Measurements from ENCODE around the gene MT1H. TPM values are rescaled to one million over a fixed set of nuclear protein-coding genes. Genes with fewer than 3 reads are reported as not detected.
A peak's percentile ranks its signal among the peaks of the same experiment; 100 is the strongest.
"Not testable (repeated sequence)": the region's sequence is repeated elsewhere in the genome, so short reads cannot be mapped to it uniquely, and the experiment has no call there.

The MT1H gene
- total RNA-seq, 2 experiments from 2014 or later: 0.70 TPM; not detected in 1

DNA sequence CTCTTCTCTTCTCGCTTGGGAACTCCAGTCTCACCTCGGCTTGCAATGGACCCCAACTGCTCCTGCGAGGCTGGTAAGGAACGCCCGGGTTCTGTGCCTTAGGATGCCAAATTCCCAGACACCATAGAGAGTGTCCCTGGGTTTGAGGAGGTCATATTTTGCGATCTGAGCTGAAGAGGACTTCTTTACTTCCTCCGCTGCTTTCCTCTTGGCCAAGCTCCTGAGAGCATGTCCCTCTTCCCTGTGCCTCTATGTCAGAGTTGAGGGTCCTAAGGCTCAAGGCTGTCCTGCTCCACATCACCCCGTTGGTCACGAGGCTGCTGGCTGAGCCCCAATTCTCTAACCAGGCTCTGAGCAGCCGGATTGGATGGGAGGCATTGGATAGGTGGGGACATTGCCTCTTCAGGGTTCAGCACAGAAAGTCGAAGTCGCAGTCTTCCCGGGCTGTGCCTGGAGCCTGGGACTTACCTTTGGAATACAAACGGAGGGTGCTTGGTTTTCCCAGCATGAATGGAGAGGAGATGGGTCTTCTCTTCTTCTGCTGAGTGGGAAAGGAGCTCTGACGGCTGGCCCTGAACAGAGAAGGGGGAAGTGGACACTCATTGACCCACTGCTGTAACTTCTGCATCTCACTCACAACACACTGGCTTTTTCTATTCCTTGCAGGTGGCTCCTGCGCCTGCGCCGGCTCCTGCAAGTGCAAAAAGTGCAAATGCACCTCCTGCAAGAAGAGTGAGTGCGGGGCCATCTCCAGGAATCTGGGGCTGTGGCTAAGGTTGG is 416 bp downstream of the MT1H start:
- Mint-ChIP-seq H3K27ac (no peak overlapping the region), H3K36me3 (peaks cover 2% of the 10 kb centered on the region), H3K4me3 (no peak overlapping the region), H3K4me1 (ENCODE audit: low read depth) (peaks cover 17% of the 10 kb centered on the region), H3K27me3 (peaks cover 51% of the 10 kb centered on the region), H3K9me3 (no peaks in the 10 kb centered on the region)
- CTCF ChIA-PET: interaction anchor here (0.6 to 1.3 kb wide), 3 partner anchors 17 to 70 kb away, joined by 3 to 4 read pairs (median 3); no protein-coding TSS in a partner anchor
- no peak for DNase-seq
- POLR2A ChIA-PET: interaction anchor here (1.0 kb wide), 1 partner anchor 12 kb away, joined by 3 read pairs; the partner anchor contains the start of gene MT1X
- intact Hi-C loops (cut with micrococcal nuclease): no loop called here

DNA sequence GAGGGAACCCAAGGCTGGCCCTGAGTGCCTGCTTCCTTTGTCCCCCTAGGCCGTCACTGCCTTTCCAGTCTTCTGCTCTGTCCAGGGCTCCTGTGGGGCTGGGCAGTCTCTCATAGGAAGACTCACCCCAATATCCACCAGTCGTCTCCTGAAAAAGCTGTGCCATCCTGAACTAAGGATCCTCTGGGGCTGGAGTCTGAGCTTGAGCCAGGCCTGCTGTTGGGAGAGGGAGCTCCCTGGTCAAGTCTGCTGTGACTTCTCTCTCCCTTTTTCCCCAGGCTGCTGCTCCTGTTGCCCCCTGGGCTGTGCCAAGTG is 963 bp downstream of the MT1H start:
- H3K9me3 Mint-ChIP-seq: no peaks in the 10 kb centered on the region
- H3K36me3 Mint-ChIP-seq: peaks cover 2% of the 10 kb centered on the region
- H3K27ac Mint-ChIP-seq: no peak overlapping the region
- POLR2A ChIA-PET: no interaction called here
- H3K4me3 Mint-ChIP-seq: no peak overlapping the region
- H3K27me3 Mint-ChIP-seq: peaks cover 54% of the 10 kb centered on the region
- intact Hi-C loops (cut with micrococcal nuclease): no loop called here
- CTCF ChIA-PET: interaction anchor here (0.9 kb wide), 1 partner anchor 27 kb away, joined by 3 read pairs; no protein-coding TSS in a partner anchor
- no peak for DNase-seq
- H3K4me1 Mint-ChIP-seq (ENCODE audit: low read depth): peaks cover 21% of the 10 kb centered on the region

DNA sequence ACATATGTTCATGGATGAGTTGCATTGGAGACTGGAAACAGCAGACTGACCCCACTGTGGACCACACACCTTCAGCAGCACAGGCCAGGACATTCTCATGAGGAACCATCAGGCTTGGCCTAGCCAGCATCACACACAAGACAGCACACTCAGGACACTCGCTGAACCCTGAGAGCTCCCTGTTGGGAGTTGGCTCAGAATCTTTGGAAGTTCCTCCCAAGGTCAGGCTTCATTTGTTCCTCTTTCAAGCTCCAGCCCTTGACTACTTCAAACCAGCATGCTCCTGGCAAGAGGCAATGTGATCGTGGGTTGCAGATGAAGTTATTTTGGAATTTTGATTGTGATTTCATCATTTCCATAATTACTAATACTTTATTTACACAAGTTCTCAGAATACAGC is 2.1 kb downstream of the MT1H start:
- Mint-ChIP-seq H3K27me3 (peaks cover 54% of the 10 kb centered on the region), H3K4me1 (ENCODE audit: low read depth) (peaks cover 26% of the 10 kb centered on the region)
- intact Hi-C loops (cut with micrococcal nuclease); H3K9me3 Mint-ChIP-seq; H3K36me3 Mint-ChIP-seq; DNase-seq; POLR2A ChIA-PET; H3K4me3 Mint-ChIP-seq; H3K27ac Mint-ChIP-seq: not testable (repeated sequence)
- CTCF ChIA-PET: interaction anchor here (2.9 kb wide), 1 partner anchor 30 kb away, joined by 13 read pairs; no protein-coding TSS in a partner anchor

DNA sequence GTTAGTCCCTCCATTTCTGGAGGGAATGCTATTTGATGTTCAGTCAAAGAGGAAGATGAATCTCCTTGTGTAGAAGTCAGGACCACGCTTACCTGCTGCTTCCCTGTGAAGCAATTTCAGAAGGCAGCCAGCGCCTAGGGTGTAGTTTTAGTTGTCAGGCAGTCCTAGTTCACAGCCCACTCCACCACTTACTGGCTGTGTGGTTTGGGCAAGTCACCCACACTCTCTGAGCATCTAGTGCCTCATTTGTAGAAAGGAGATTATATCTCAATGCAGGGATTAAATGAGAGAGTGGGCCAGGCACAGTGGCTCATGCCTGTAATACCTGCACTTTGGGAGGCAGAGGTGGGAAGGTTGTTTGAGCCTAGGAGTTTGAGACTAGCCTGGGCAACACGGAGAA is 2.6 kb downstream of the MT1H start:
- POLR2A ChIA-PET; H3K9me3 Mint-ChIP-seq; H3K4me3 Mint-ChIP-seq; H3K27ac Mint-ChIP-seq; H3K36me3 Mint-ChIP-seq; intact Hi-C loops (cut with micrococcal nuclease); DNase-seq: not testable (repeated sequence)
- H3K27me3 Mint-ChIP-seq: peaks cover 54% of the 10 kb centered on the region
- peaks cover 26% of the 10 kb centered on the region for H3K4me1 Mint-ChIP-seq (ENCODE audit: low read depth)
- CTCF ChIA-PET: interaction anchor here (1.8 to 2.9 kb wide), 2 partner anchors 30 to 95 kb away, joined by 5 to 13 read pairs; no protein-coding TSS in a partner anchor

DNA sequence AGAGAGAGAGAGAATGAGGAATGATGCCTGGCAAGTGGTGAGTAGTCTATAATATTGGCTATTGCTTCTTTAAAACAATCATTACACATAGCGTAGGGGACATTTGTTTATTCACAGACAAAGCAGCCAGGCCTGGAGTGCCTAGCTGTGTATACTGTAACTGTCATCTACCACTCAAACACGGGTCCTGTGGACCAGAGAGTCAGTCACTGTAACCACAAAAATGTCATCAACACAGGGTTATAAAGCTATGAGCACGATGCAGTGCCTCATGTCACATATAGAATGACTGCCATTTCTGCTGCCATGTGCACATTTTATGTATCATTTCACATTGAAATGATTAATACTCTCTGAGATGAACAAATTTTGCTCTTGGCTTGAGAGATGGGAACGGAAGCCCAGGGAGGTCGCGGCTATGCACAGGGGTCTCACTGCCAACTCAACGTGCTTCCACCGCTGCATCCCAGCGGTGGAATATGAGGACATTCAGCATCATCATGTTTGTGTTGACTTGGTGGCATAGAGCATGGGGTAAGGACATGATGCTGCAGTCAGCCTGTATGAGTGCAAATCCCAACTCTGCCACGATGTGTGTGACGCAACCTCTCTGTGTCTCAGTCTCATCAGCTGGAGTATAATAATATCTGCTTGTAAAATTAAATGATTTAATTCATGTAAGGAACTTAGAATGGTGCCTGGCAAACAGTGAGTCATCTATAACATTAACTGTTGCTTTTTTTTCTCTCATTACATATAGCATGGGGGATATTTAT is 3.3 kb downstream of the MT1H start:
- Mint-ChIP-seq H3K27me3 (peaks cover 47% of the 10 kb centered on the region), H3K4me1 (ENCODE audit: low read depth) (peaks cover 24% of the 10 kb centered on the region), H3K36me3 (no peaks in the 10 kb centered on the region), H3K27ac (no peak overlapping the region), H3K4me3 (no peak overlapping the region), H3K9me3 (no peaks in the 10 kb centered on the region)
- CTCF ChIA-PET: interaction anchor here (1.2 to 2.9 kb wide), 3 partner anchors 10 to 96 kb away, joined by 4 to 13 read pairs (median 5); no protein-coding TSS in a partner anchor
- intact Hi-C loops (cut with micrococcal nuclease): no loop called here
- POLR2A ChIA-PET: no interaction called here
- DNase-seq: no peak

DNA sequence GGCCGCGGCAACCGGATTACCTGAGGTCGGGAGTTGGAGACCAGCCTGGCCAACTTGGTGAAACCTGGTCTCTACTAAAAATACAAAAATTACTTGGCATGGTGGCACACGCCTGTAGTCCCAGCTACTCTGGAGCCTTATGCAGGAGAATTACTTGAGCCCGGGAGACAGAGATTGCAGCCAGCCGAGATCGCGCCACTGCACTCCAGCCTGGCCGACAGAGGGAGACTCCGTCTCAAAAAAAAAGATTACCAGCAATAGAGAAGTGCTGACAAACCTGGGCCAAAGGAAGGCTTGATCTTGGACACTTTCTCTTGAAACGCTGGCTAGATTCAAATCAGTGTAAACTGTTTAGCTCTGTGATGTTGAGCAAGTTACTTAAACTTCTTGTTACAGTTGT is 4.3 kb downstream of the MT1H start:
- peaks cover 18% of the 10 kb centered on the region for H3K4me1 Mint-ChIP-seq (ENCODE audit: low read depth)
- H3K36me3 Mint-ChIP-seq: no peaks in the 10 kb centered on the region
- H3K27ac Mint-ChIP-seq: no peak overlapping the region
- H3K4me3 Mint-ChIP-seq: no peak overlapping the region
- peak; percentile 50 for DNase-seq
- no peaks in the 10 kb centered on the region for H3K9me3 Mint-ChIP-seq
- intact Hi-C loops (cut with micrococcal nuclease): loop anchor here (1.0 to 2.0 kb wide), 2 partner anchors 17 to 28 kb away; partner anchors contain the start of gene MT1F
- ChIA-PET POLR2A (interaction anchor here (0.6 kb wide), 1 partner anchor 76 kb away, joined by 3 read pairs; no protein-coding TSS in a partner anchor), CTCF (interaction anchor here (1.2 to 2.9 kb wide), 3 partner anchors 11 to 97 kb away, joined by 4 to 13 read pairs (median 5); no protein-coding TSS in a partner anchor)
- peaks cover 39% of the 10 kb centered on the region for H3K27me3 Mint-ChIP-seq

DNA sequence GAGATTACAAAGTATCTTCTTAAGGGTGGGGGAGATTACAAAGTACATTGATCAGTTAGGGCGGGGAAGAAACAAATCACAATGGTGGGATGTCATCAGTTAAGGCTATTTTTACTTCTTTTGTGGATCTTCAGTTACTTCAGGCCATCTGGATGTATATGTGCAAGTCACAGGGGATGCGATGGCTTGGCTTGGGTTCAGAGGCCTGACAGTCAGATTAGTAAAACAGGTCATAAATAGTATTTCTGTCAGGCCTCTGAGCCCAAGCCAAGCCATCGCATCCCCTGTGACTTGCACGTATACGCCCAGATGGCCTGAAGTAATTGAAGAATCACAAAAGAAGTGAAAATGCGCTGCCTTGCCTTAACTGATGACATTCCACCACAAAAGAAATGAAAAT is 5.0 kb downstream of the MT1H start:
- H3K9me3 Mint-ChIP-seq, H3K4me3 Mint-ChIP-seq, DNase-seq, H3K36me3 Mint-ChIP-seq, CTCF ChIA-PET, H3K27ac Mint-ChIP-seq: not testable (repeated sequence)
- intact Hi-C loops (cut with micrococcal nuclease): loop anchor here (1.0 to 2.0 kb wide), 2 partner anchors 18 to 28 kb away; partner anchors contain the start of gene MT1F
- peaks cover 13% of the 10 kb centered on the region for H3K4me1 Mint-ChIP-seq (ENCODE audit: low read depth)
- POLR2A ChIA-PET: interaction anchor here (0.6 kb wide), 1 partner anchor 76 kb away, joined by 3 read pairs; no protein-coding TSS in a partner anchor
- peaks cover 32% of the 10 kb centered on the region for H3K27me3 Mint-ChIP-seq

DNA sequence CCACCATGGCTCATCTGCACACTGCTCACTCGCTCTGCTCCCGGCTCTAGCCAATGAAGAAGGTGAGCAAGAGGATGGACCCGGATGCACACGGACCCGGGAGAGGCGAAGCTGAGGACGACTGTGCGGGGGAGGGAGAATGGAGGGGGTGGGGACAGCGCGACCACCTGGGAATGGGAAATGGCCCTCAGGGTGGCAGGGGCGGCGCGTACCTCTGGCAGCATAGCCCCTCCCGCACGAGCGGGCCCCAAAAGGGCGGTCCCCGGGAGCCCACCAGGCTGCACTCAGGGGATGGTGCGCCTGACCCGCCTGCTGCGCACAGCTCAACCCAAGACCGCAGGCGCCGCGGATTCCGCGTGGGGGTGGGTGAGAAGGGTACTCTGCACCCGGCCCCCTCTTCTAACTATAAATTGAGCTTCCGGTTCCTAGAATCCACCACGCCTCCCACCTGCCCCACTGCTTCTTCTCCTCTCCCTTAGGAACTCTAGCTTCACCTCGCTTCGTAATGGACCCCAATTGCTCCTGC is 6.1 kb downstream of the MT1H start:
- Mint-ChIP-seq H3K4me3 (peak overlapping the region; percentile 56), H3K27me3 (peaks cover 22% of the 10 kb centered on the region), H3K27ac (no peak overlapping the region), H3K9me3 (no peaks in the 10 kb centered on the region), H3K36me3 (no peaks in the 10 kb centered on the region), H3K4me1 (ENCODE audit: low read depth) (peaks cover 9% of the 10 kb centered on the region)
- ChIA-PET CTCF (interaction anchor here (2.1 kb wide), 1 partner anchor 26 kb away, joined by 8 read pairs; no protein-coding TSS in a partner anchor), POLR2A (interaction anchor here (1.0 kb wide), 1 partner anchor 11 kb away, joined by 3 read pairs; no protein-coding TSS in a partner anchor)
- intact Hi-C loops (cut with micrococcal nuclease): loop anchor here (2.0 kb wide), 1 partner anchor 19 kb away; the partner anchor contains the start of gene MT1F
- peak; percentile 73 for DNase-seq

DNA sequence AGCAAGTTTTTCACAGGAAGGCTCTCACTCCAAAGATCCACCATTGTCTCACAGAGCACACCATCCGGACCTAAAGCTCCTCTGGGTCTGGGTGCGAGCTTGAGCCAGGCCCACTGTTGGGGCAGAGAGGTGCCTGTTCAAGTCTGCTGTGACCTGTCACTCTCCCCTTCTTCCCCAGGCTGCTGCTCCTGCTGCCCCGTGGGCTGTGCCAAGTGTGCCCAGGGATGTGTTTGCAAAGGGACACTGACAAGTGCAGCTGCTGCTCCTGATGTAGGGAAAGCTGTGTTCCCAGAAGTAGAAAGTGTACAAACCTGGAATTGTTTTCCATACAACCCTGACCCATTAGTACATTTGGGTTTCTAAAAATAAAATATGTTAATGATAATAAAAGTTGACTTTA is 7.9 kb downstream of the MT1H start:
- intact Hi-C loops (cut with micrococcal nuclease): no loop called here
- H3K27me3 Mint-ChIP-seq: peaks cover 12% of the 10 kb centered on the region
- no peaks in the 10 kb centered on the region for H3K36me3 Mint-ChIP-seq
- CTCF ChIA-PET: interaction anchor here (0.8 to 2.1 kb wide), 2 partner anchors 24 to 77 kb away, joined by 3 to 8 read pairs; no protein-coding TSS in a partner anchor
- H3K9me3 Mint-ChIP-seq: no peaks in the 10 kb centered on the region
- POLR2A ChIA-PET: interaction anchor here (0.6 kb wide), 1 partner anchor 47 kb away, joined by 3 read pairs; no protein-coding TSS in a partner anchor
- H3K4me1 Mint-ChIP-seq (ENCODE audit: low read depth): peaks cover 15% of the 10 kb centered on the region
- H3K4me3 Mint-ChIP-seq: no peak overlapping the region
- DNase-seq: no peak
- no peak overlapping the region for H3K27ac Mint-ChIP-seq

DNA sequence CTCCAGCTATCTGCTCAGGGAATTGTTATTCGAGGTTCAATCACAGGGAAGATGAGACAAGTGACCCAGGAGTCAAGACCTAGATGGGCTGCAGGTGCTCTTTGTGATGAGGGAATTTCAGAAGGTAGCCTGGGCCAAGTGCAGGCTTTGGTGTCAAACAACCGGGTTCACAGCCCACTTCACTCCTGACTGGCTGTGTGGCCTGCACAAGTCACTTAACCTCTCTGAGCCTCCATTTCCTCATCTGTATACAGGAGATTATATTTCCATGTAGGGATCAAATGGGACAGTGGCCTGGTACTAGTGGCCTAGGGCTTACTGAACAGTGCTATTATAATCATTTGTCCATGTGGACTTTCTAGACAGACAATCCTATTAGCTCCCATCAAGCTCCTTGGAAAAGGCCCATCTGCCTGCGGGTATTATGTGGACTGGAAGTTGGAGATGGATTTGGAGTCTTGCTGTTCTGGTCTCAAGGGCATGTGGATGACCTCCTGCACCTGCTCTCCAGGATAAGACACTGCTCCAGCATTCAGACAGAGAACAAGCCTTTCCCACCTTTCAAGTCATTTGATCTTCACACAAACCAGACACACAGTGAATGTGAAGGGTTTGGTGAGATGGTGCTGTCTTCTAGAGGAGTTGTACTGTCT is 9.6 kb downstream of the MT1H start:
- no peaks in the 10 kb centered on the region for H3K36me3 Mint-ChIP-seq
- H3K27me3 Mint-ChIP-seq: peaks cover 9% of the 10 kb centered on the region
- no peak for DNase-seq
- H3K9me3 Mint-ChIP-seq: no peaks in the 10 kb centered on the region
- ChIA-PET CTCF (interaction anchor here (3.1 kb wide), 1 partner anchor 23 kb away, joined by 16 read pairs; no protein-coding TSS in a partner anchor), POLR2A (interaction anchor here (1.4 kb wide), 1 partner anchor 71 kb away, joined by 3 read pairs; the partner anchor contains the start of gene MT2A)
- no peak overlapping the region for H3K27ac Mint-ChIP-seq
- H3K4me1 Mint-ChIP-seq (ENCODE audit: low read depth): peaks cover 30% of the 10 kb centered on the region
- H3K4me3 Mint-ChIP-seq: no peak overlapping the region
- intact Hi-C loops (cut with micrococcal nuclease): no loop called here

DNA sequence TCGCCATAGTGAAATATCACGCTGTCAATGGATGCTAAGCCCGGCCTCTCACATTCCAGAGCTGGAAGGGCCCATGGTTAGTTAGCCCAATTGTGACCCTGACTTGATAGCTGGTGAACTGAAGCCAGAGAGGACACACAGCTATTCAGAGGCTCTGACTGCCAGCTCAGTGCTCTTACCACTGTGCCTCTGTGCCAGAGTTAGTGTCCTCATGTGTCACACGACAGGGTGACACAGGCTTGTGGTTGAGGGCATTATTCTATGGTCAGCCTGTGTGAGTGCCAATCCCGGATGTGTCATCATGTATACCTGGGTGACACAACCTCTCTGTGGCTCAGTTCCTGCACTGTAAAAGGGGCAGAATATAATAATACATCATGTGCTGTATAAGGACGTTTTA is 10.2 kb downstream of the MT1H start:
- ChIA-PET CTCF (interaction anchor here (3.1 kb wide), 1 partner anchor 22 kb away, joined by 16 read pairs; no protein-coding TSS in a partner anchor), POLR2A (interaction anchor here (1.4 kb wide), 1 partner anchor 71 kb away, joined by 3 read pairs; the partner anchor contains the start of gene MT2A)
- Mint-ChIP-seq H3K27ac (no peak overlapping the region), H3K27me3 (peaks cover 5% of the 10 kb centered on the region), H3K9me3 (no peaks in the 10 kb centered on the region), H3K4me3 (no peak overlapping the region), H3K4me1 (ENCODE audit: low read depth) (peaks cover 31% of the 10 kb centered on the region), H3K36me3 (no peaks in the 10 kb centered on the region)
- DNase-seq: peak; percentile 60
- intact Hi-C loops (cut with micrococcal nuclease): loop anchor here (5.0 kb wide), 1 partner anchor 38 kb away; no protein-coding TSS in a partner anchor
